Lower lobe of right lung (tissue), 2 donors: Measurements from ENCODE around the gene DPP7. TPM values are rescaled to one million over a fixed set of nuclear protein-coding genes. Genes with fewer than 3 reads are reported as not detected.
A peak's percentile ranks its signal among the peaks of the same experiment; 100 is the strongest.

Experiments
- ATAC-seq, 2 donors: fragments of 200-7000 bp; cut with Tn5 transposase; one replicate each; pipeline ENCODE4 v1.9.1; 2020 to 2022; ENCODE audit warnings: mild to moderate bottlenecking in 2 of 2, moderate library complexity in 2 of 2
- DNase-seq: peaks from one replicate; pipeline ENCODE4 v3.0.0-alpha.2; 2020
- H3K27ac ChIP-seq: fragments of 200-600 bp; one replicate; pipeline ENCODE4 v1.8.0; 2022
- H3K27me3 ChIP-seq: fragments of 200-600 bp; one replicate; pipeline ENCODE4 v1.8.0; 2022; ENCODE audit warnings: low read depth
- H3K36me3 ChIP-seq: fragments of 200-600 bp; one replicate; pipeline ENCODE4 v1.8.0; 2022; ENCODE audit warnings: mild to moderate bottlenecking
- H3K4me1 ChIP-seq: fragments of 200-600 bp; one replicate; pipeline ENCODE4 v1.8.0; 2022
- H3K4me3 ChIP-seq: fragments of 200-600 bp; one replicate; pipeline ENCODE4 v1.8.0; 2022; ENCODE audit warnings: mild to moderate bottlenecking
- H3K9me3 ChIP-seq: fragments of 200-600 bp; one replicate; pipeline ENCODE4 v1.8.0; 2022
- intact Hi-C: fragments of 100-400 bp; cut with DNase I; formaldehyde crosslinking; loops from one replicate; pipeline ENCODE4 v1.11.0; 2022
- total RNA-seq: library from RNA; stranded (reverse); fragmentation: NEBNext Ultra II Directional; extraction: Animal tissue kit (Norgen Biotek cat#: 25700); gene quantifications from one replicate; pipeline ENCODE4 v1.2.1, GENCODE V29; 2021
- TF ChIP-seq, protein P1 (sequence below): fragments of 200-600 bp; IDR thresholded peaks from one replicate; pipeline ENCODE4 v1.8.0; 2022; ENCODE audit warnings: antibody characterized with exemption, mild to moderate bottlenecking
- donor health status: DM: no; HTN: yes; CAD: no; lungs with severe emphysema.

The DPP7 gene
- total RNA-seq, 1 donor from 2014 or later: 190 TPM

DNA sequence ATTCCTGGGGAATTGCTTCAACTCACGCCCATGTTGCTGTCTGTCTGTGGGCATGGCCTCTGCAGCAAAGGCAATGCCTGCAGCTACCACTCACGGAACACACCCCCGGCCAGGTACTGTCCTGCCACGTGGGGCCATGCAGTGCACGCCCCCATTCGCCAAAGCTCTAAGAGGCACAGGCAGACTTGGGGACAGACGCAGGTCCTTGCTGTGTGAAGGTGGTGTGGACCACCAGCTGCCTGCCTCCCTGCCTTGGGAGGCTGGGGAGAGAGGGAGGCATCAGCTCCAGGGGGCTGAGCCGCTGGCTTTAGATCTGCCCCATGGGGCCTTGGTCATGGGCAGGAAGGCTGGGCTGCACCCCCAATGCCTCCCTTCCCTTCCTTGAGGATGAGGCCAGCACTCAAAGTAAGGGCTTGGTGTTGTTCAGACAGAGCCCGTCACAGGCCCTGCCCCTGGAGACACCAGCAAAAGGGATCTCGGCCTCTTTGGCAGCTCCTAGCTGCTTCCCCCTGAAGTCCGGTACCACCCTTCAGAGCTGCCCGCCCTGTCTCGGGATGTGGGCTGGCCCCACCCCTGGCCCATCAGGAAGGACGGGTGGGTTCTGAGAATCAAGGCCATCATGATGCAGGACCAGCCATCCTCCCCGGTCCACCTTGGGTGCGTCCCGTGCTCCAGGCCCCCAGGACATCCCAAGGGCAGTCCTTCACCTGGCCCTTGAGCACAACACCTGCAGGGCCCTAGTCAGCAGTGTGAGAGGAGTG lies 26.7 kb upstream of the DPP7 start:
- DNase-seq: no peak
- Histone ChIP-seq H3K4me1 (peaks cover 6% of the 10 kb centered on the region), H3K9me3 (no peaks in the 10 kb centered on the region), H3K4me3 (no peak overlapping the region), H3K27ac (no peak overlapping the region), H3K27me3 (peaks cover 83% of the 10 kb centered on the region), H3K36me3 (no peaks in the 10 kb centered on the region)
- TF ChIP-seq, protein P1, sequence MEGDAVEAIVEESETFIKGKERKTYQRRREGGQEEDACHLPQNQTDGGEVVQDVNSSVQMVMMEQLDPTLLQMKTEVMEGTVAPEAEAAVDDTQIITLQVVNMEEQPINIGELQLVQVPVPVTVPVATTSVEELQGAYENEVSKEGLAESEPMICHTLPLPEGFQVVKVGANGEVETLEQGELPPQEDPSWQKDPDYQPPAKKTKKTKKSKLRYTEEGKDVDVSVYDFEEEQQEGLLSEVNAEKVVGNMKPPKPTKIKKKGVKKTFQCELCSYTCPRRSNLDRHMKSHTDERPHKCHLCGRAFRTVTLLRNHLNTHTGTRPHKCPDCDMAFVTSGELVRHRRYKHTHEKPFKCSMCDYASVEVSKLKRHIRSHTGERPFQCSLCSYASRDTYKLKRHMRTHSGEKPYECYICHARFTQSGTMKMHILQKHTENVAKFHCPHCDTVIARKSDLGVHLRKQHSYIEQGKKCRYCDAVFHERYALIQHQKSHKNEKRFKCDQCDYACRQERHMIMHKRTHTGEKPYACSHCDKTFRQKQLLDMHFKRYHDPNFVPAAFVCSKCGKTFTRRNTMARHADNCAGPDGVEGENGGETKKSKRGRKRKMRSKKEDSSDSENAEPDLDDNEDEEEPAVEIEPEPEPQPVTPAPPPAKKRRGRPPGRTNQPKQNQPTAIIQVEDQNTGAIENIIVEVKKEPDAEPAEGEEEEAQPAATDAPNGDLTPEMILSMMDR: no peak
- intact Hi-C loops: no loop called here
- ATAC-seq: no peak

DNA sequence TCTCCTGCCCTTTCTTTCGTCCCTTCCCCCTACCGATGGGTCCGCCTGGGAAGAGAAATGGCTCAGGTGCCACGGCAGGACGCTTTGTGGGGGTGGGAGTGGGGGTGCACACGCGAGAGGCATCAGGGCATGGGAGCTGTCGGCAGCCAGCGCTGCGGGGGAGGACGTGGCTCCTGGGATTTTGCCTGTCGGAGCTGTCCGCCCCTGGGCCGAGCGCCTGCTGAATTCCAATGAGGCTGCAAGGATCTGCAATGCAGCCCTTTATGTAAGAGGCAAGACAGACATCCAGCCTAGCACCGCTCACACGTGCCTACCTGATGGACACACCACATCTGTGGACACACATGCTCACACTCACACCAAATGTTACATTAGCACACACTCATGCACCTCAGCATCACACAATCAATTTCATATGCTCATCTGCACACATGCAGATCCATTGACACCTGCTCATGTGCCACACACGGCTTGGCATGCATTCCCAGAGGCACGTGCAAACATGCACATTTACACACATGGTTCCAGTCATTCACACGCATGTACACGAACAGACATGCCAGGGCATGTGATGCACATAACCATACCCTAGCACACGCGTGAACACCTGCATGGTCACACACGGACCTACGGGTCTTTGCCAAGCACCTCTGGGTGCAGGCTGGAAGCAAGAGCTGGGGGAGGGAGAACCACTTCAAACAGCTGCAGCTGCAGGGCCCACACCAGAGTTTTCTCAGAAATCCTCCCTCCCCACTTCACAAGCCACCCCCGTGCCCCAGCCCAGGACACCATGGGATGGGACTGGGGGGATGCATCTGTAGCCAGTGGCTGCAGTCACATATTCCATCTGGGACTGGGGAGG lies 25.8 kb upstream of the DPP7 start:
- TF ChIP-seq, protein P1: no peak
- no peak overlapping the region for H3K27ac ChIP-seq
- no peaks in the 10 kb centered on the region for H3K9me3 ChIP-seq
- no peak for ATAC-seq
- peaks cover 84% of the 10 kb centered on the region for H3K27me3 ChIP-seq
- DNase-seq: no peak
- H3K4me1 ChIP-seq: peaks cover 6% of the 10 kb centered on the region
- no peaks in the 10 kb centered on the region for H3K36me3 ChIP-seq
- intact Hi-C loops: no loop called here
- H3K4me3 ChIP-seq: no peak overlapping the region

GRCh38 chr9:137139468-137140150 lies 25.1 kb upstream of the DPP7 start:
- Histone ChIP-seq H3K36me3 (no peaks in the 10 kb centered on the region), H3K4me1 (peaks cover 6% of the 10 kb centered on the region), H3K4me3 (no peak overlapping the region), H3K27ac (no peak overlapping the region), H3K27me3 (peaks cover 89% of the 10 kb centered on the region), H3K9me3 (no peaks in the 10 kb centered on the region)
- intact Hi-C loops: no loop called here
- ATAC-seq (no peak), DNase-seq (no peak)
- TF ChIP-seq, protein P1: no peak

GRCh38 chr9:137138722-137139467 lies 24.4 kb upstream of the DPP7 start, which contains the start of gene GRIN1:
Gene GRIN1, plus strand, starts transcription at chr9:137139154. Its CDS starts 333 bp downstream, at chr9:137139487.
- DNase-seq: no peak

More at GRCh38 chr9:137138722-137139467, 24.4 kb upstream of the DPP7 start, which contains the start of gene GRIN1:
- H3K36me3 ChIP-seq: no peaks in the 10 kb centered on the region
- peaks cover 6% of the 10 kb centered on the region for H3K4me1 ChIP-seq
- TF ChIP-seq, protein P1: no peak
- no peaks in the 10 kb centered on the region for H3K9me3 ChIP-seq
- intact Hi-C loops: no loop called here
- H3K4me3 ChIP-seq: no peak within 1 kb of the TSS
- no peak within 1 kb of the TSS for H3K27ac ChIP-seq
- H3K27me3 ChIP-seq: peaks cover 91% of the 10 kb centered on the region
- peak; percentile 61 to 76 for ATAC-seq
